AG04449 (cell line): ENCODE measurements around the gene ENC1.

ENCODE experiments used
- CTCF ChIA-PET: fragments of 350-600 bp; formaldehyde crosslinking; extraction: SDS; loops from one replicate; lab custom pipeline; 2021; ENCODE audit warnings: antibody characterized with exemption; lab: Yijun Ruan, JAX
- POLR2A ChIA-PET: fragments of 400-600, 350-600 bp; formaldehyde crosslinking; extraction: SDS; loops from one replicate; lab custom pipeline; 2020; ENCODE audit warnings: antibody characterized with exemption, inconsistent platforms; lab: Yijun Ruan, JAX
- DNase-seq: peaks from one replicate; pipeline ENCODE4 v3.0.0-alpha.2; 2010; ENCODE audit warnings: low read depth, low spot score
- H3K4me3 ChIP-seq: 2 replicates; pipeline ENCODE4 v1.5.1; 2011; ENCODE audit warnings: low read depth, mild to moderate bottlenecking, control low read depth, low read length
- TF ChIP-seq, protein P1 (sequence below): IDR thresholded peaks from one replicate; pipeline ENCODE4 v1.5.1; 2011; ENCODE audit warnings: mild to moderate bottlenecking, moderate library complexity, low read length, control low read depth, inconsistent platforms; ENCODE audit not compliant: insufficient read depth; ENCODE audit errors: missing control alignments

ENC1 gene

DNA sequence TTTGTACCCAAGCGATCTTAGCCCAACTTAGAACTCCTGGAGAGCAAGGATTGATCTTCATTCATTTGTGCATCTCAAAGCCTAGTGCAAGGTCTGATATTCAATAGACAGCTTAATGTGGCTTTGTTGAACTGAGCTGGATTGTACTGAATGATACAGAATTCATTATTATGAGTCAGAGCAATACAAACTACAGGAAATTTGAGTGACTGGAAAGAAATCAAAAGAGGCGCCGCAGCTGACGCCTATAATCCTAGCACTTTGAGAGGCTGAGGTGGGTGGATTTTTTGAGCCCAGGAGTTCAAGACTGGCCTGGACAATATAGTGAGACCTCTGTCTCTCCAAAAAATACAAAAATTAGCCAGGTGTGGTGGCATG is 58.6 kb downstream of the ENC1 start:
- DNase-seq: no peak
- CTCF ChIA-PET: no interaction called here
- POLR2A ChIA-PET: no interaction called here
- H3K4me3 ChIP-seq: no peak overlapping the region
- TF ChIP-seq, protein P1, sequence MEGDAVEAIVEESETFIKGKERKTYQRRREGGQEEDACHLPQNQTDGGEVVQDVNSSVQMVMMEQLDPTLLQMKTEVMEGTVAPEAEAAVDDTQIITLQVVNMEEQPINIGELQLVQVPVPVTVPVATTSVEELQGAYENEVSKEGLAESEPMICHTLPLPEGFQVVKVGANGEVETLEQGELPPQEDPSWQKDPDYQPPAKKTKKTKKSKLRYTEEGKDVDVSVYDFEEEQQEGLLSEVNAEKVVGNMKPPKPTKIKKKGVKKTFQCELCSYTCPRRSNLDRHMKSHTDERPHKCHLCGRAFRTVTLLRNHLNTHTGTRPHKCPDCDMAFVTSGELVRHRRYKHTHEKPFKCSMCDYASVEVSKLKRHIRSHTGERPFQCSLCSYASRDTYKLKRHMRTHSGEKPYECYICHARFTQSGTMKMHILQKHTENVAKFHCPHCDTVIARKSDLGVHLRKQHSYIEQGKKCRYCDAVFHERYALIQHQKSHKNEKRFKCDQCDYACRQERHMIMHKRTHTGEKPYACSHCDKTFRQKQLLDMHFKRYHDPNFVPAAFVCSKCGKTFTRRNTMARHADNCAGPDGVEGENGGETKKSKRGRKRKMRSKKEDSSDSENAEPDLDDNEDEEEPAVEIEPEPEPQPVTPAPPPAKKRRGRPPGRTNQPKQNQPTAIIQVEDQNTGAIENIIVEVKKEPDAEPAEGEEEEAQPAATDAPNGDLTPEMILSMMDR: no peak

DNA sequence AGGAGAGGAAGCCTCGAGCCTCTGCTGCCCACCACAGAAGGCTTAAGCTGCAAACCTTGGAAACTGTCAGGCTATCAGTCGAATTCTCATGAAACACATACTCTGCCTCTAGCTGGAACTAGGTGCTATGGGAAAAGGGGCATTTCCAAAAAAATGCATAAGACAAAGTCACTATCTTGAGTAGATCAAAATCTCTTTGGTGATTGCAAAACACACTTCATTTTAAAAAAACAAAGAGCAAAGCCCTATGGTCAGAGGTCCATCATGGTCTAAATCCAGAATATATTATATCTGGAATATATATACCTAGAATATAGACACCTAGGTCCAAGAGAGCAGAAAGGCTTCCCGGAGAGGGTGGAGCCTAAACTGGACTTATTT is 59.8 kb downstream of the ENC1 start:
- POLR2A ChIA-PET: no interaction called here
- H3K4me3 ChIP-seq: no peak overlapping the region
- TF ChIP-seq, protein P1: no peak
- DNase-seq: no peak
- CTCF ChIA-PET: no interaction called here

DNA sequence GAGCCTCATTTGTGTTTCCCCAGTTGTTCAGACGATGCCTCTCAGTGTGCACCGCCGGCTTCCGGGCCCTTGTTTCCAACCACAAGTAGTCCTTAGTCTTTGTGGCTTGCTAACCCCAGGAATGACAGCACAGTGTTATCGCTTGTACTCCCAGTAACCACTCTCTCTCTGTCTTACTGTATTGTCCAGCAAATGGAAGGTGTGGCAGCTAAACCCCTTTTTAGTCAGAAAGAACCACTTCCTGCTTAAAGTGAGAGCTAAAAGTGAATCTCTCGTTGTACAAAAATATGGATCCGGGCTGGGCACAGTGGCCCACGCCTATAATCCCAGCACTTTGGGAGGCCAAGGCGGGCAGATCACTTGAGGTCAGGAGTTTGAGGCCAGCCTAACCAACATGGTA is 61.3 kb downstream of the ENC1 start:
- POLR2A ChIA-PET: no interaction called here
- CTCF ChIA-PET: no interaction called here
- no peak overlapping the region for H3K4me3 ChIP-seq
- DNase-seq: no peak
- TF ChIP-seq, protein P1: no peak

DNA sequence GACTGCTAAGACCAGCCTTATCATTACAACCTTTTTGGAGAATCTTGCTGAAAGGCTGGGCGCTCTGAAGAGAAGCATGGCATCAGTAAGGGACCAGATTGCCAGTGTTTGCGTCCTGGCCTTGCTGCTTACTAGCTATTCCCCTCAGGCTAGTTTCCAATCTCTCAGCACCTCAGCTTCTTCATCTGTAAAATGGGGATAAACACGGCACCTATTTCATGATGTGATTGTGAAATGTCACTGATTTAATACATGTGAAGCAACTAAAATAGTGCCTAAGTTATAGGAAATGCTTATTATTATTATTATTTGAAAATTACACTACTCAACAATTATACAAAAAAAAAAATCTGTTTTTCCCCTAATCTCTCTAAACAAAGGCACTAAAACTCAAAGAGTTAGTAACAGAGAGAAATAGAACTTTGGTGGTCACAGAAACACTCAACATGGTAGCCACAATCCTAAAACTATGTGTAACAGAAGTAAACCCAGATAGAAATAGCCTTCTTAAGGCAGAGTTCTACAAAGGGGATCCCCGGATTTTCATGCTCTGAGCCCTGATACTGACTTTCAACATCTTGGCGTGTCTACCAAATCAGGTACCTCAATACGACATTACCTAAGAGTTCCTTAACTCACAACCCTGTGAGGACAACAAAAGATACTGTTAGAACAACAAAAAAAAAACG is 62.0 kb downstream of the ENC1 start:
- ChIA-PET CTCF (no interaction called here), POLR2A (no interaction called here)
- TF ChIP-seq, protein P1: no peak
- DNase-seq: no peak
- no peak overlapping the region for H3K4me3 ChIP-seq
